K562 (cell line): Measurements from ENCODE around the gene LY6G6F. TPM values are rescaled to one million over a fixed set of nuclear protein-coding genes. Genes with fewer than 3 reads are reported as not detected.

Experiments used
- ETS1 ChIP-seq: conservative IDR thresholded peaks from 2 replicates; pipeline ENCODE4 v1.6.1; 2011; ENCODE audit warnings: low read depth, mild to moderate bottlenecking, low read length; ENCODE audit not compliant: control insufficient read depth
- FOXK2 ChIP-seq, 2 experiments: fragments of 450-650 bp; IDR thresholded peaks in 1 of 2; conservative IDR thresholded peaks in 1 of 2; 2 replicates each; pipeline ENCODE4 v1.6.1; 2016; ENCODE audit warnings: low read depth in 2 of 2, mild to moderate bottlenecking in 1 of 2
- IRF2 ChIP-seq: sonication (generic); formaldehyde crosslinking; IDR thresholded peaks from 2 replicates; pipeline ENCODE4 v1.8.1; 2022; ENCODE audit warnings: mild to moderate bottlenecking, missing genetic modification reagents
- KDM4B ChIP-seq, 2 experiments: fragments of 450-650 bp in 1 of 2; sonication (generic) in 1 of 2; IDR thresholded peaks; 2 replicates each; pipeline ENCODE4 v1.6.1; 2016 to 2017; ENCODE audit warnings: borderline replicate concordance in 2 of 2, antibody characterized with exemption in 1 of 2, low read depth in 1 of 2, mild to moderate bottlenecking in 1 of 2
- NFIC ChIP-seq: fragments of 450-650 bp; IDR thresholded peaks from 2 replicates; pipeline ENCODE4 v1.6.1; 2017; ENCODE audit warnings: mild to moderate bottlenecking, inconsistent platforms
- POLR3A ChIP-seq: IDR thresholded peaks from 2 replicates; pipeline ENCODE4 v1.6.1; 2011; ENCODE audit warnings: borderline replicate concordance, mild to moderate bottlenecking, moderate library complexity; ENCODE audit not compliant: insufficient read length, insufficient read depth; ENCODE audit errors: extremely low read depth
- RUNX1 ChIP-seq: sonication (generic); IDR thresholded peaks from 2 replicates; pipeline ENCODE4 v1.6.1; 2016; ENCODE audit warnings: antibody characterized with exemption, low read depth
- SIN3A ChIP-seq, 2 experiments: fragments of 150-350 bp in 1 of 2; IDR thresholded peaks; 2 replicates each; pipeline ENCODE4 v1.6.1; 2011 to 2016; ENCODE audit warnings: borderline replicate concordance in 2 of 2, low read depth in 2 of 2, low read length in 2 of 2, mild to moderate bottlenecking in 2 of 2, moderate library complexity in 2 of 2; ENCODE audit not compliant: control insufficient read depth in 1 of 2
- SRF ChIP-seq, 2 experiments: fragments of 250-450, 450-650 bp in 1 of 2; sonication (Bioruptor Pico) in 1 of 2; sonication (generic) in 1 of 2; formaldehyde crosslinking; IDR thresholded peaks; 2 replicates each; pipeline versions ENCODE4 v1.5.0 to v1.5.1; 2020 to 2022; ENCODE audit warnings: mild to moderate bottlenecking in 1 of 2, missing genetic modification reagents in 1 of 2
- TARDBP ChIP-seq: fragments of 450-650 bp; IDR thresholded peaks from 2 replicates; pipeline ENCODE4 v1.6.1; 2016
- TBP ChIP-seq: optimal IDR thresholded peaks from 2 replicates; pipeline ENCODE3; 2011; ENCODE audit warnings: low read depth, low read length, improper control_type of control experiment
- YY1 ChIP-seq, 3 experiments: IDR thresholded peaks; 2 replicates each; pipeline ENCODE4 v1.6.1; 2011; ENCODE audit warnings: low read length in 2 of 3, mild to moderate bottlenecking in 2 of 3, moderate library complexity in 2 of 3, borderline replicate concordance in 1 of 3, control low read depth in 1 of 3, low read depth in 1 of 3; ENCODE audit not compliant: insufficient read depth in 3 of 3, insufficient replicate concordance in 2 of 3, control insufficient read depth in 1 of 3, insufficient read length in 1 of 3; ENCODE audit errors: extremely low read depth in 1 of 3
- ZNF12 ChIP-seq: sonication (generic); formaldehyde crosslinking; IDR thresholded peaks from 2 replicates; pipeline ENCODE4 v1.4.0; 2020; ENCODE audit warnings: mild to moderate bottlenecking, missing genetic modification reagents
- polyA plus RNA-seq, 8 experiments: library from polyadenylated mRNA; depleted of rRNA in 4 of 8; stranded (reverse) in 5 of 8; unstranded in 3 of 8; fragments of >200 nt; fragmentation: Nextera tagmentation in 2 of 8; fragmentation: Illumina TruSeq in 1 of 8; extraction: Ambion mirVana in 2 of 8; extraction: Trizol in 1 of 8; gene quantifications; 2 replicates each; pipeline versions ENCODE4 v1.2.1 to v1.2.3, GENCODE V29; 2011 to 2014; ENCODE audit warnings: inconsistent platforms in 1 of 8, missing spikeins in 1 of 8
- total RNA-seq, 7 experiments: library from RNA; depleted of rRNA in 6 of 7; stranded (reverse); fragments of >200 nt in 6 of 7; fragmentation: Illumina TruSeq in 2 of 7; extraction: Trizol in 2 of 7; gene quantifications; 2 replicates each; pipeline versions ENCODE4 v1.2.1 to v1.2.3, GENCODE V29; 2011 to 2021; ENCODE audit warnings: low replicate concordance in 1 of 7
- TF ChIP-seq, protein P1 (sequence below): fragments of 450-650 bp; IDR thresholded peaks from 2 replicates; pipeline ENCODE4 v1.6.1; 2018; ENCODE audit not compliant: partially characterized antibody
- TF ChIP-seq, protein P2 (sequence below): fragments of 250-450 bp; sonication (Bioruptor Pico); IDR thresholded peaks from 2 replicates; pipeline ENCODE4 v1.5.0; 2021; ENCODE audit warnings: mild to moderate bottlenecking, borderline replicate concordance
- TF ChIP-seq, protein P3 (sequence below): sonication (generic); formaldehyde crosslinking; IDR thresholded peaks from 2 replicates; pipeline ENCODE4 v1.9.0; 2022; ENCODE audit warnings: mild to moderate bottlenecking, missing genetic modification reagents

Gene LY6G6F
- total and polyA plus RNA-seq, 9 of the 15 experiments (the other 6 are each of a cell fraction or from before 2014, with no cell fraction given): 0.14 to 0.50 (median 0.28) TPM; not detected in 2

GRCh38 chr6:31701666-31702404 lies 4.8 kb upstream of the LY6G6F start (continued):
- TF ChIP-seq ETS1: 0 out of 2 replicates have a peak, but pooled peaks have one; percentile 22
- 0 out of 4 replicates have a peak, but pooled peaks of 1 of the 2 experiments have one; percentile 11 for TF ChIP-seq FOXK2 (conservative IDR thresholded peaks at IDR 0.05 in 1 of 2, IDR thresholded peaks at IDR 0.05 in 1 of 2; ENCODE audit: low read depth in 2 of 2)
- TF ChIP-seq, protein P1, sequence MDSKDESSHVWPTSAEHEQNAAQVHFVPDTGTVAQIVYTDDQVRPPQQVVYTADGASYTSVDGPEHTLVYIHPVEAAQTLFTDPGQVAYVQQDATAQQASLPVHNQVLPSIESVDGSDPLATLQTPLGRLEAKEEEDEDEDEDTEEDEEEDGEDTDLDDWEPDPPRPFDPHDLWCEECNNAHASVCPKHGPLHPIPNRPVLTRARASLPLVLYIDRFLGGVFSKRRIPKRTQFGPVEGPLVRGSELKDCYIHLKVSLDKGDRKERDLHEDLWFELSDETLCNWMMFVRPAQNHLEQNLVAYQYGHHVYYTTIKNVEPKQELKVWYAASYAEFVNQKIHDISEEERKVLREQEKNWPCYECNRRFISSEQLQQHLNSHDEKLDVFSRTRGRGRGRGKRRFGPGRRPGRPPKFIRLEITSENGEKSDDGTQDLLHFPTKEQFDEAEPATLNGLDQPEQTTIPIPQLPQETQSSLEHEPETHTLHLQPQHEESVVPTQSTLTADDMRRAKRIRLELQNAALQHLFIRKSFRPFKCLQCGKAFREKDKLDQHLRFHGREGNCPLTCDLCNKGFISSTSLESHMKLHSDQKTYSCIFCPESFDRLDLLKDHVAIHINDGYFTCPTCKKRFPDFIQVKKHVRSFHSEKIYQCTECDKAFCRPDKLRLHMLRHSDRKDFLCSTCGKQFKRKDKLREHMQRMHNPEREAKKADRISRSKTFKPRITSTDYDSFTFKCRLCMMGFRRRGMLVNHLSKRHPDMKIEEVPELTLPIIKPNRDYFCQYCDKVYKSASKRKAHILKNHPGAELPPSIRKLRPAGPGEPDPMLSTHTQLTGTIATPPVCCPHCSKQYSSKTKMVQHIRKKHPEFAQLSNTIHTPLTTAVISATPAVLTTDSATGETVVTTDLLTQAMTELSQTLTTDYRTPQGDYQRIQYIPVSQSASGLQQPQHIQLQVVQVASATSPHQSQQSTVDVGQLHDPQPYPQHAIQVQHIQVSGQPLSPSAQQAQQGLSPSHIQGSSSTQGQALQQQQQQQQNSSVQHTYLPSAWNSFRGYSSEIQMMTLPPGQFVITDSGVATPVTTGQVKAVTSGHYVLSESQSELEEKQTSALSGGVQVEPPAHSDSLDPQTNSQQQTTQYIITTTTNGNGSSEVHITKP: no peak
- TF ChIP-seq RUNX1: no peak
- TF ChIP-seq TBP: no peak
- TF ChIP-seq SIN3A (IDR thresholded peaks at IDR 0.05; ENCODE audit: borderline replicate concordance in 2 of 2, control insufficient read depth in 1 of 2, low read depth in 2 of 2, low read length in 2 of 2): peak in 1 of 2 experiments; percentile 41; a peak in 1 of 4 replicates
- no peak for TF ChIP-seq POLR3A
- TF ChIP-seq, protein P2, sequence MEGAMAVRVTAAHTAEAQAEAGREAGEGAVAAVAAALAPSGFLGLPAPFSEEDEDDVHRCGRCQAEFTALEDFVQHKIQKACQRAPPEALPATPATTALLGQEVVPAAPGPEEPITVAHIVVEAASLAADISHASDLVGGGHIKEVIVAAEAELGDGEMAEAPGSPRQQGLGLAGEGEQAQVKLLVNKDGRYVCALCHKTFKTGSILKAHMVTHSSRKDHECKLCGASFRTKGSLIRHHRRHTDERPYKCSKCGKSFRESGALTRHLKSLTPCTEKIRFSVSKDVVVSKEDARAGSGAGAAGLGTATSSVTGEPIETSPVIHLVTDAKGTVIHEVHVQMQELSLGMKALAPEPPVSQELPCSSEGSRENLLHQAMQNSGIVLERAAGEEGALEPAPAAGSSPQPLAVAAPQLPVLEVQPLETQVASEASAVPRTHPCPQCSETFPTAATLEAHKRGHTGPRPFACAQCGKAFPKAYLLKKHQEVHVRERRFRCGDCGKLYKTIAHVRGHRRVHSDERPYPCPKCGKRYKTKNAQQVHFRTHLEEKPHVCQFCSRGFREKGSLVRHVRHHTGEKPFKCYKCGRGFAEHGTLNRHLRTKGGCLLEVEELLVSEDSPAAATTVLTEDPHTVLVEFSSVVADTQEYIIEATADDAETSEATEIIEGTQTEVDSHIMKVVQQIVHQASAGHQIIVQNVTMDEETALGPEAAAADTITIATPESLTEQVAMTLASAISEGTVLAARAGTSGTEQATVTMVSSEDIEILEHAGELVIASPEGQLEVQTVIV: 0 out of 2 replicates have a peak, but pooled peaks have one; percentile 21
- 0 out of 2 replicates have a peak, but pooled peaks have one; percentile 29 for TF ChIP-seq IRF2 (CRISPR knock-in tag)
- TF ChIP-seq KDM4B (IDR thresholded peaks at IDR 0.05; ENCODE audit: borderline replicate concordance in 2 of 2, low read depth in 1 of 2): 0 out of 4 replicates have a peak, but pooled peaks of 1 of the 2 experiments have one; percentile 55
- TF ChIP-seq SRF (CRISPR knock-in tag; IDR thresholded peaks at IDR 0.05): 0 out of 4 replicates have a peak, but pooled peaks of 1 of the 2 experiments have one; percentile 1
- TF ChIP-seq YY1 (IDR thresholded peaks at IDR 0.05; ENCODE audit: borderline replicate concordance in 1 of 3, control insufficient read depth in 1 of 3, extremely low read depth in 1 of 3, insufficient read depth in 3 of 3, insufficient read length in 1 of 3, insufficient replicate concordance in 2 of 3, low read depth in 1 of 3, low read length in 2 of 3): peak in 1 of 3 experiments; percentile 8
- peak; percentile 69 for TF ChIP-seq NFIC
- no peak for TF ChIP-seq ZNF12 (CRISPR knock-in tag)
- no peak for TF ChIP-seq TARDBP
- TF ChIP-seq, protein P3, sequence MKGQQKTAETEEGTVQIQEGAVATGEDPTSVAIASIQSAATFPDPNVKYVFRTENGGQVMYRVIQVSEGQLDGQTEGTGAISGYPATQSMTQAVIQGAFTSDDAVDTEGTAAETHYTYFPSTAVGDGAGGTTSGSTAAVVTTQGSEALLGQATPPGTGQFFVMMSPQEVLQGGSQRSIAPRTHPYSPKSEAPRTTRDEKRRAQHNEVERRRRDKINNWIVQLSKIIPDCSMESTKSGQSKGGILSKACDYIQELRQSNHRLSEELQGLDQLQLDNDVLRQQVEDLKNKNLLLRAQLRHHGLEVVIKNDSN: peak; percentile 62; the same call in 1 of the 2 replicates
